Measurements from ENCODE around the gene VCAN. TPM values are rescaled to one million over a fixed set of nuclear protein-coding genes. Genes with fewer than 3 reads are reported as not detected.
A peak's percentile ranks its signal among the peaks of the same experiment; 100 is the strongest.

The VCAN gene
- total RNA-seq, 3 donors from 2014 or later = 31.6 to 245 (median 138) TPM

DNA sequence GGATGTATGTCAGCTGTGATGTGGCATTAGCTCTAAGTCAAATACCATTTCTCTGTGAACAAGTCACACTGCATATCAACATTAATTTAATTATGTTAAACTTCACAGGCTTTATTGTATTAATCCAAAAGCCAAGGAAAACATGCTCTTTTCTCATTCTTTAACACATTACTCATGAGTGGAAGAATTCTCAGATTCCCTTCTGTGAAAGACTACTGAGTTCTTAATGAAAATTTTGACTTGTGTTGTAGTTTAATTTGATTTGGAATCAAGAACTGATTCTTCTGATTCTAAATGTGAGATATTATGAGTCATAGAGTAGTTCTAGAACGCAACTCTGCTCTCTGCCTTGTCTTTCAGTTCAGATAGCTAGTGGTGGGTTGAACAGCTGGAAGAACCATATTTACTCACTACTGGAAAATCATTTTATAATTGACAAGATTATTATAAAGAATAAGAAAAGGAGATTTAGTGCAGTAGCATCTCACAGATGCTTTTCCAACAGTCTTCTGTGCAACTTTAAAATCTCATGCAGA lies 90.6 kb downstream of the VCAN start:
- H3K36me3 ChIP-seq = no peaks in the 10 kb centered on the region
- intact Hi-C loops (cut with DNase I; ENCODE audit: low total_unique reads) = no loop called here
- no peak for DNase-seq (ENCODE audit: low spot score in 2 of 2)
- H3K9me3 ChIP-seq = no peaks in the 10 kb centered on the region
- no peak for TF ChIP-seq POLR2AphosphoS5 (IDR thresholded peaks at IDR 0.05)
- TF ChIP-seq POLR2A (IDR thresholded peaks at IDR 0.05) = no peak
- TF ChIP-seq, protein P1, sequence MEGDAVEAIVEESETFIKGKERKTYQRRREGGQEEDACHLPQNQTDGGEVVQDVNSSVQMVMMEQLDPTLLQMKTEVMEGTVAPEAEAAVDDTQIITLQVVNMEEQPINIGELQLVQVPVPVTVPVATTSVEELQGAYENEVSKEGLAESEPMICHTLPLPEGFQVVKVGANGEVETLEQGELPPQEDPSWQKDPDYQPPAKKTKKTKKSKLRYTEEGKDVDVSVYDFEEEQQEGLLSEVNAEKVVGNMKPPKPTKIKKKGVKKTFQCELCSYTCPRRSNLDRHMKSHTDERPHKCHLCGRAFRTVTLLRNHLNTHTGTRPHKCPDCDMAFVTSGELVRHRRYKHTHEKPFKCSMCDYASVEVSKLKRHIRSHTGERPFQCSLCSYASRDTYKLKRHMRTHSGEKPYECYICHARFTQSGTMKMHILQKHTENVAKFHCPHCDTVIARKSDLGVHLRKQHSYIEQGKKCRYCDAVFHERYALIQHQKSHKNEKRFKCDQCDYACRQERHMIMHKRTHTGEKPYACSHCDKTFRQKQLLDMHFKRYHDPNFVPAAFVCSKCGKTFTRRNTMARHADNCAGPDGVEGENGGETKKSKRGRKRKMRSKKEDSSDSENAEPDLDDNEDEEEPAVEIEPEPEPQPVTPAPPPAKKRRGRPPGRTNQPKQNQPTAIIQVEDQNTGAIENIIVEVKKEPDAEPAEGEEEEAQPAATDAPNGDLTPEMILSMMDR (IDR thresholded peaks at IDR 0.05) = no peak
- H3K4me1 ChIP-seq = peaks cover 0 to 8% of the 10 kb centered on the region in 2 donors
- H3K27me3 ChIP-seq = no peaks in the 10 kb centered on the region
- H3K4me3 ChIP-seq = no peak overlapping the region
- H3K27ac ChIP-seq = peak overlapping the region in 1 of 2 donors; percentile 1

DNA sequence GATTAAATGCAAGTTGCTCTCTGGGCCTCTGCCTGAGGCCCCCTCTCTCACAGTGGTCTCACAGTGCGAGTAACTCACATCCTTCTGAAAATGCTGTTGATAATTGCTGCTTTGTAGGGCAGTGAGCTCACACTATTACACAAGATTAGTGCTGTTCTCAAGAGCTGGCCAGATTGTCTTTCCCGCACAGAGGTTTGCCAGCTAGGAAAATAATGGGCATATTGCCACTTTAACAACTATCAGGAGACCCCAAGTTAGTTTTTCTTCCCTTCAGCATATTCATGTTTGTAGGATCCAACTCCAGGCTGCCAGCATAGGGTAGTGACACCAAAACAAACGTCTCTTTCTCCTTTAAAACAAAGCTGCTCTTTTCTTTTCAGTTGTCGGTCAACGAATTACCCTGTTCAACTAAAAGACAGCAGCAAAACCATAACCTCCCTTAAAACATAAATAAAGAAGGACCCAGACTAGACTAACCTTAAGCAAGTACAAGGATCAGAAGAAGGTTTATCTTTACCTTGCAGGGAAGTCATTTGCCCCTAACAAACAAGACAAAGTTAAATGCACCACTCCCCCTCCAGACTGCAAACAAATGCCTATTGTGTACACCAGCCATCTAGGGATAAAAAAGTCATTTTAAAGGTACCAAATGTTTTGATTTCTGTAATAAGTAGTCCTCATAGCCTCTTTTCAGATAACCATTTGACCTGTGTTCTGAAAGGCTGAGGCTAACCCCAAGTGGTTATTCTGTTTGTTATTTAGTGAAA lies 91.4 kb downstream of the VCAN start:
- H3K9me3 ChIP-seq = no peaks in the 10 kb centered on the region
- no peaks in the 10 kb centered on the region for H3K36me3 ChIP-seq
- no peaks in the 10 kb centered on the region for H3K27me3 ChIP-seq
- TF ChIP-seq, protein P1 (IDR thresholded peaks at IDR 0.05) = no peak
- TF ChIP-seq POLR2A (IDR thresholded peaks at IDR 0.05) = no peak
- no peak for TF ChIP-seq POLR2AphosphoS5 (IDR thresholded peaks at IDR 0.05)
- H3K4me1 ChIP-seq = peaks cover 0 to 8% of the 10 kb centered on the region in 2 donors
- no peak overlapping the region for H3K4me3 ChIP-seq
- peak overlapping the region in 1 of 2 donors; percentile 50 for H3K27ac ChIP-seq
- intact Hi-C loops (cut with DNase I; ENCODE audit: low total_unique reads) = no loop called here
- no peak for DNase-seq (ENCODE audit: low spot score in 2 of 2)

DNA sequence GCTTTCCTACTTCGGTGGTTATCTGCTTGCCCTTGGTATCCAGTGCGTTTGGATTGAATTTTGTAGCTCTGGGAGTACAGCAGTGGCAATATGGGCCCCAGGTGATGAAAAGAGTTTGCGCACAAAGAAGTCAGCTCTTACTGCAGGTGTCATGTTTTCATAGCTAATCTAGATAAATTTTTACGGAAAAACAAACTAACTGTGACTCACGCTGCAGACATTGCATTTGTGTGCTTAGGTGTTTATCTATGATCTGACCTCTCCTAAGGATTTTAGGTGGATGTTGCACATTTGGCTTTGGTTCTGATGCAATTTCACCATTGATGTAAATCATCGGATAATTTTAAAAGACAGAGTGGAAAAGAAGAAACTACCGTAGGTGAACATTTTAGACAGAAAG lies 92.1 kb downstream of the VCAN start:
- Histone ChIP-seq H3K27ac (peak overlapping the region in 1 of 2 donors; percentile 50), H3K27me3 (no peaks in the 10 kb centered on the region), H3K36me3 (no peaks in the 10 kb centered on the region), H3K9me3 (no peaks in the 10 kb centered on the region), H3K4me3 (no peak overlapping the region), H3K4me1 (peaks cover 0 to 8% of the 10 kb centered on the region in 2 donors)
- intact Hi-C loops (cut with DNase I; ENCODE audit: low total_unique reads) = no loop called here
- DNase-seq (ENCODE audit: low spot score in 2 of 2) = no peak
- TF ChIP-seq POLR2A (IDR thresholded peaks at IDR 0.05) (no peak), POLR2AphosphoS5 (IDR thresholded peaks at IDR 0.05) (no peak)
- TF ChIP-seq, protein P1 (IDR thresholded peaks at IDR 0.05) = no peak

DNA sequence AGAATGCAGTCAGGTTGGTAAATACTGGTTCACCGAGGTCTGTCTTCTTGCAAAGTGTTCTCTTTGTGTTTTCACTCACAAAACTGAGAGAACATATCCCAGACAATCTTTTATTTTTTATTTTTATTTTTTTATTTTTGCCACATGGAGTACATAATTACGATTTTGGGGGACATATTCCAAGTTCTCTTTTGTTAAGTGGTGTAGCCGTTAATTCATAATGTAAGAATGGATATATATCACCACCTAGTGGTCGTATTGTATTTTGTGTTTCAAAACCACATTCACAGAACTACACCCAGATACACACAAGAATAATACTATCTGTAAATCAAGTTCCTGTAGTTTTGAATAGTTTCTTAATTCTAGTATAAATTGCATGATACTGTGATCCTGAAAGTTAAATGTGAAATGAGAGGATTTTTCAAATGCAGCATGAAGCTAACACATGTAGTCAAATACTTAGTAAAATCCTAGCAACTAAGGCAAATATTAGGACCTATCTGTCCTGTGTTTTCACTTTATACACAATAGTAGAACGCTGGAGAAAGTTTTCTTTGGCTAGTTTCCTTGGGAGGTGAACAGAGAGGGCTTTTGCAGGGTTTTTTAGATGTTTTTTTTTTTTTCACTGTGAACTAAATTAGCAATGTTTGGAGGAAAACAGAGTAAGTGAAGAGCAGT lies 92.7 kb downstream of the VCAN start:
- TF ChIP-seq, protein P1 (IDR thresholded peaks at IDR 0.05) = peak; percentile 20 to 74 (median 61)
- TF ChIP-seq POLR2AphosphoS5 (IDR thresholded peaks at IDR 0.05) = no peak
- DNase-seq (ENCODE audit: low spot score in 2 of 2) = no peak
- no peaks in the 10 kb centered on the region for H3K36me3 ChIP-seq
- H3K9me3 ChIP-seq = no peaks in the 10 kb centered on the region
- intact Hi-C loops (cut with DNase I; ENCODE audit: low total_unique reads) = no loop called here
- peaks cover 0 to 8% of the 10 kb centered on the region in 2 donors for H3K4me1 ChIP-seq
- H3K27ac ChIP-seq = no peak overlapping the region
- no peak overlapping the region for H3K4me3 ChIP-seq
- H3K27me3 ChIP-seq = no peaks in the 10 kb centered on the region

DNA sequence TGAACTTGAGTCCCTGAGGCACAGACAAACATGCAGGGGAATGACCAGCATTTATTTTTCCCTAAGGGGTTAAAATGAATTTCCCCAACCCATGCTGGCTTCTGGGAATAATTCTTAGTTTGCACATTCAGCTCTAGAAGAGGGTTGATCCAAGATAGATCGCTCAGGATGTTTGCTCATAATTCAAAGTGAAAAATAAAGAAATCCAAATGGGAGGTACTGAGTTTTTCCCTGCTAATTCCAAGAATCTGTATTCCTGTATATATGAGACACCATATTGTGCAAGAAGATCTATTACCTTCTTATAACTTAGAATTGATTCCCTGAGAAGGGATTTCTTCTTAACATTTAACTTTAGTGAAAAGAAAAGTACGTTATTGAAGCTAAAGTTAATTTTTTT lies 96.2 kb downstream of the VCAN start:
- no peaks in the 10 kb centered on the region for H3K27me3 ChIP-seq
- H3K27ac ChIP-seq = no peak overlapping the region
- H3K36me3 ChIP-seq = no peaks in the 10 kb centered on the region
- H3K4me3 ChIP-seq = no peak overlapping the region
- intact Hi-C loops (cut with DNase I; ENCODE audit: low total_unique reads) = no loop called here
- peaks cover 0 to 8% of the 10 kb centered on the region in 2 donors for H3K4me1 ChIP-seq
- H3K9me3 ChIP-seq = no peaks in the 10 kb centered on the region
- TF ChIP-seq, protein P1 (IDR thresholded peaks at IDR 0.05) = no peak
- no peak for TF ChIP-seq POLR2AphosphoS5 (IDR thresholded peaks at IDR 0.05)
- no peak for DNase-seq (ENCODE audit: low spot score in 2 of 2)
